Colonic mucosa (tissue), 4 donors: Measurements from ENCODE around the gene FAM110D. TPM values are rescaled to one million over a fixed set of nuclear protein-coding genes. Genes with fewer than 3 reads are reported as not detected.
A peak's percentile ranks its signal among the peaks of the same experiment; 100 is the strongest.

ENCODE experiments used
- DNase-seq: peaks from one replicate; pipeline ENCODE4 v3.0.0-alpha.2; 2020
- H3K27ac ChIP-seq: fragments of 200-600 bp; one replicate; pipeline ENCODE4 v1.8.0; 2021
- H3K27me3 ChIP-seq: fragments of 200-600 bp; one replicate; pipeline ENCODE4 v1.8.0; 2021
- H3K36me3 ChIP-seq: fragments of 200-600 bp; one replicate; pipeline ENCODE4 v1.8.0; 2021
- H3K4me1 ChIP-seq: fragments of 200-600 bp; one replicate; pipeline ENCODE4 v1.8.0; 2021; ENCODE audit warnings: mild to moderate bottlenecking
- H3K4me3 ChIP-seq: fragments of 200-600 bp; one replicate; pipeline ENCODE4 v1.8.0; 2021
- H3K9ac ChIP-seq, 2 donors: one replicate each; pipeline ENCODE4 v1.7.0; 2013; ENCODE audit warnings: control low read depth in 2 of 2, low read depth in 2 of 2, low read length in 2 of 2
- H3K9me3 ChIP-seq: fragments of 200-600 bp; one replicate; pipeline ENCODE4 v1.8.0; 2021
- intact Hi-C: fragments of 100-400 bp; cut with DNase I; formaldehyde crosslinking; loops from one replicate; pipeline ENCODE4 v1.14.1; 2022
- total RNA-seq, 2 donors: library from RNA; stranded (reverse); fragmentation: NEBNext Ultra II Directional in 1 of 2; extraction: Animal tissue kit (Norgen Biotek cat#: 25700) in 1 of 2; gene quantifications; one replicate each; pipeline ENCODE4 v1.2.1, GENCODE V29; 2021
- TF ChIP-seq, protein P1 (sequence below): fragments of 200-600 bp; IDR thresholded peaks from one replicate; pipeline ENCODE4 v1.8.0; 2022; ENCODE audit warnings: antibody characterized with exemption, mild to moderate bottlenecking
- donor health status: healthy.
- donor health status: DM: no; HTN: no; CAD: no.
- donor health status: DM: no; HTN: no; CAD: no.

Gene FAM110D
- total RNA-seq, 2 donors from 2014 or later, result 0.57 to 1.1 TPM

DNA sequence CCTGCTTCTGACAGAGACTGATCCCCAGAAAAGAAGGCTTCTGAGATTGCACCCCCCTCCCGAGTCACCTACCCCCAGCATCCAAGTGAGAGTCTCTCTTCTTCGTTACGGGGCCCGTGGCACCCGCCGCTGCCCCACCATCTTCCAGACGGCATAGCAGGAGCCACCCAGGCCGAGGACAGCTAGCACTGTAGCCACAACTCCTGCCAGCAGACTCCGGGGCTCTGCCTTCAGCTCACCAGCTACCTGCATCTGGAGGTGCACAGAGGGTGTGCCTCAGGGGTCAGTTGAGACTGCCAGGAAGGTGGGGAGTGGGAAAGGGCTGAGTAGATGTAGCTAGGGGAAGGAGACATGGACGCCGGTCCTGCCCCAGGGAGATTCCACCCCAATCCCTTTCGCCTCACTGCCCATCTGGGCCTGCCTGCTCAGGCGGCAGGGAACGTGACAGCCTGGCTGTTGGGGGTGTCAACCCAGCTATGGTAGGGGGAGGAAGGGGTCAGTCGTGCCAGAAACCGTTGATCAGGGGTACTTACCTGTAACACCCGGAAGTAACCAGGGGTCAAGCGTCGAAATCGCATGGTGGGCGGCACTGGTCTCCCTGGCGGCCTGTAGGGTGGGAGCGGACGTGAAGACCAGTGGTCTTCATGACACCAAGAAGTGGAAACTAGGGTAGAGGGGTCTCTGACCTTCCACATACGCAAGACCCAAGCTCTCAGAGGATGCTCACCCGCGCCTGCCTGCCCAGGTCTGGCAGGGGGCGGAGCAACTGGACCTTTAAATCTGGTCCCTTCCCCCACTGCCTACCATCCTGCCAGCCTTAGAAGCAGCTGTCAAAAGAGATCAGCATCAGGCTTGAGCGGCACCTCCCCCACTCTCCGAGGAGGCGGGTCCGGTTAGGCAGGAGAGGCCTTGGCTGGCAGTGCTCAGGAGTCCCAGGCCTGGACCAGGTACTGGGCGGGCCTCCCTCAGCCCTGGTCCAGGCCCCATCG, 12.5 kb downstream of the FAM110D start, which contains the start of gene ZNF593OS:
ZNF593OS (minus strand) TSS at position 749 of the 989 bp plus-strand sequence; CDS start at position 578, 171 bp downstream.
- Histone ChIP-seq H3K9ac (peak within 1 kb of the TSS in 1 of 2 donors; percentile 97), H3K4me3 (peak within 1 kb of the TSS; percentile 92), H3K4me1 (peaks cover 6% of the 10 kb centered on the region), H3K9me3 (no peaks in the 10 kb centered on the region), H3K27me3 (no peaks in the 10 kb centered on the region), H3K27ac (no peak within 1 kb of the TSS), H3K36me3 (no peaks in the 10 kb centered on the region)
- no peak for DNase-seq
- TF ChIP-seq, protein P1, sequence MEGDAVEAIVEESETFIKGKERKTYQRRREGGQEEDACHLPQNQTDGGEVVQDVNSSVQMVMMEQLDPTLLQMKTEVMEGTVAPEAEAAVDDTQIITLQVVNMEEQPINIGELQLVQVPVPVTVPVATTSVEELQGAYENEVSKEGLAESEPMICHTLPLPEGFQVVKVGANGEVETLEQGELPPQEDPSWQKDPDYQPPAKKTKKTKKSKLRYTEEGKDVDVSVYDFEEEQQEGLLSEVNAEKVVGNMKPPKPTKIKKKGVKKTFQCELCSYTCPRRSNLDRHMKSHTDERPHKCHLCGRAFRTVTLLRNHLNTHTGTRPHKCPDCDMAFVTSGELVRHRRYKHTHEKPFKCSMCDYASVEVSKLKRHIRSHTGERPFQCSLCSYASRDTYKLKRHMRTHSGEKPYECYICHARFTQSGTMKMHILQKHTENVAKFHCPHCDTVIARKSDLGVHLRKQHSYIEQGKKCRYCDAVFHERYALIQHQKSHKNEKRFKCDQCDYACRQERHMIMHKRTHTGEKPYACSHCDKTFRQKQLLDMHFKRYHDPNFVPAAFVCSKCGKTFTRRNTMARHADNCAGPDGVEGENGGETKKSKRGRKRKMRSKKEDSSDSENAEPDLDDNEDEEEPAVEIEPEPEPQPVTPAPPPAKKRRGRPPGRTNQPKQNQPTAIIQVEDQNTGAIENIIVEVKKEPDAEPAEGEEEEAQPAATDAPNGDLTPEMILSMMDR, result no peak
- intact Hi-C loops, result no loop called here

DNA sequence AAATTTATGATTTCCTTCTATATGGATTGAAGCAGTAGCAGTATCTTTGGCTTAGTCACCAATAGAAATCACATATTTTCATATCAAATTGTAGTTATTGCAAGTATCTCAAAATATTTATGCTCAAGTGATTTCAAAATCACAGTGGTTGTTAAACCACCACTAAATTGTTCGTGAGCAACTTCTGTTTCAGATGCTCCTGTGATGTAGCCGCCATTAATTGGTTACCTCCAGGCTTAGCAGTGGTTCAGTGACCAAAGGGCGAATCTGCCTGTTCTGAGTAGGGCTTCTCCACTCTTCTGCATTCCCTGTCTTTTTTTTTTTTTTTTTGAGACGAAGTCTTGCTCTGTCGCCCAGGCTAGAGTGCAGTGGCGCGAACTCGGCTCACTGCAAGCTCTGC, 16.5 kb downstream of the FAM110D start:
- DNase-seq, result no peak
- intact Hi-C loops, result loop anchor here (5.0 kb wide), 1 partner anchor 47 kb away; no protein-coding TSS in a partner anchor
- no peak overlapping the region for H3K27ac ChIP-seq

DNA sequence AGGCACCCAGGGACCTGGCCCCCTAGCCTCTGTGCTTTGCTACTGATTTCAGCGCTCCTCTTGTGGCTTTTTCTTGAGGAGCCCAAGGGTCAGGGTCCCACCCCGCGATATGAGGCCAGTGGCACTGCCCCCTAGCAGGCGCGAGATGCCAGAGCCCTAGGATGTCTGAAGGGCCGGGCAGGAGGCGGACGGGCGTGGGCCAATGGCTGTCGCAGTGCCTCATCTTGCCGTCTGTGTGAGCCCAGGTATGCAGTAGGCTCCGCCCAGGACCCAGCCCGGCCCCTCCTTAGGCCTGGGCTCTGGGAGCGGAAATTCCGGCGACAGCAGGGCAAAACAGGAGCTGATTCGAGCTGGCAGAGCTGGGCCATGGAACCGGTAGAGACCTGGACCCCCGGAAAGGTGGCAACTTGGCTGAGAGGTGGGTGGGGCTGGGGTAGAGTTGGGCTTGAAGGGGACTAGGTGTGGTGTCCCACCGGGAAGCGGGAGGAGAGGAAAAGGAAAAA, 18.4 kb downstream of the FAM110D start, which contains the start of gene CNKSR1:
CNKSR1 (plus strand) TSS at position 310 of the 503 bp plus-strand sequence; CDS start at position 367, 57 bp downstream.
- peak within 1 kb of the TSS; percentile 51 for H3K27ac ChIP-seq
- TF ChIP-seq, protein P1, result peak; percentile 28
- peak within 1 kb of the TSS; percentile 34 for H3K4me3 ChIP-seq
- peak; percentile 90 for DNase-seq
- no peaks in the 10 kb centered on the region for H3K36me3 ChIP-seq
- intact Hi-C loops, result loop anchor here (5.0 kb wide), 1 partner anchor 45 kb away; no protein-coding TSS in a partner anchor
- no peaks in the 10 kb centered on the region for H3K9me3 ChIP-seq
- peak within 1 kb of the TSS; percentile 45 to 78 for H3K9ac ChIP-seq
- no peaks in the 10 kb centered on the region for H3K27me3 ChIP-seq
- no peaks in the 10 kb centered on the region for H3K4me1 ChIP-seq

More for the DNA sequence above, 16.5 kb downstream of the FAM110D start:
- Histone ChIP-seq H3K36me3 (no peaks in the 10 kb centered on the region), H3K9ac (no peak overlapping the region), H3K9me3 (no peaks in the 10 kb centered on the region), H3K27me3 (no peaks in the 10 kb centered on the region), H3K4me3 (no peak overlapping the region), H3K4me1 (peaks cover 5% of the 10 kb centered on the region)
- TF ChIP-seq, protein P1, result no peak

DNA sequence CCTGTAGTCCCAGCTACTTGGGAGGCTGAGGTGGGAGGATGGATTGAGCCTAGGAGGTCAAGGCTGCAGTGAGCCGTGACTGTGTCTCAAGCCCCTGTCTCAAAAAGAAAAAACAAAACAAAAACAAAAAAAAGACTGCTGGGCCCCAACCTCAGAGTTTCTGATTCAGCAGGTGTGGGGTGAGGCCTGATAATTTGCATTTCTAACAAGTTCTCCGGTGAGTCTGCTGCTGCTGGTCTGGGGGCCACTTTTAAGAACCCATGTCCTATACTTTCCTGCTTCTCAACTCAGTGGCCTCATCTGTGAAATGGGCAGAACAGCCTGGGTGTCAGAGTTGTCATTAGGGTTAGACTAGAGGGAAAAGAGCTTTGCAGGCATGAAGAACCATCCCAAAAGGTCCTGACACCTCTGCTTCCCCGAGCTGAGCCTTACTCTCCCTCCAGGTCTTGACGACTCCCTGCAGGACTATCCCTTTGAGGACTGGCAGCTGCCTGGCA, 21.2 kb downstream of the FAM110D start:
- Histone ChIP-seq H3K36me3 (no peaks in the 10 kb centered on the region), H3K27ac (no peak overlapping the region), H3K9me3 (no peaks in the 10 kb centered on the region), H3K4me1 (no peaks in the 10 kb centered on the region), H3K27me3 (no peaks in the 10 kb centered on the region), H3K9ac (no peak overlapping the region), H3K4me3 (no peak overlapping the region)
- DNase-seq, result no peak
- TF ChIP-seq, protein P1, result no peak
- intact Hi-C loops, result no loop called here

DNA sequence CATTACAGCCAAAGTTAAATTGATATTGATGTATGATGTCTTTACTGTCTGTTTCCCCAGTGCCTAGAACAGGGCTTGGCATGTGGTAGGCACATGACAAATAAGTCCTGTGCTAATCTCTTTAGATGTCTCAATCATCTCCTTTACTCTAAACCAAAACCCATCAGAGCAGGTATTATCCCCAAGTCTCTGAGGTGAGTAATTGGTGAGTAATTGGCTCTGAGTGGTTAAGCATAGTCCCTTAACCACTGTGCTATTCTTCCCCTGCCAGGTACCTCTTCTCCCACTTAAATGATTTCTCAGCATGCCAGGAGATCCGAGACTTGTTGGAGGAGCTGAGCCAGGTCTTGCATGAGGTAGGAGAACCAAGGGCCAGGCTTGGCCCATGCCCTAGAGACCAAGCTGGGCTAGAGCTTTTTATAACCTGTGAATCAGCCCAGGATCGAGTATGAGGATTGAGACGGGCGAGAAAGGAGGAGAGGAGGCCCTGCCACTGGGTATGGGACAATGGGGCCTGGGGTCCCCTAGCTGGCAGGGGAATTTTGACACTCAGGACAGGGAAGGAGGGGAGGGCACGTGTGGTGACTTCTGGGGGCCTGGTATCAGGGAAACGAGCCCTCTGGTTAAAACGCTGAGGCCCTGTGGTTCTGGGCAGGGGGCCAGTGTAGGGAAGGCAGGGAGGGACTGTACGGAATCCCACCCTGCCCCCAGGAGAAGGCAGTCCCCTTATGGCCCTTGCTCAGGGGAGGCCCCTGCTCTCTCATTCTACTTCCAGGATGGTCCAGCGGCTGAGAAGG, 22.9 kb downstream of the FAM110D start:
- TF ChIP-seq, protein P1, result no peak
- intact Hi-C loops, result no loop called here
- H3K27me3 ChIP-seq, result no peaks in the 10 kb centered on the region
- DNase-seq, result no peak
- H3K9me3 ChIP-seq, result no peaks in the 10 kb centered on the region
- no peak overlapping the region for H3K4me3 ChIP-seq
- no peak overlapping the region for H3K9ac ChIP-seq
- H3K4me1 ChIP-seq, result no peaks in the 10 kb centered on the region
- H3K36me3 ChIP-seq, result no peaks in the 10 kb centered on the region
- no peak overlapping the region for H3K27ac ChIP-seq
